Activated CD4-positive, alpha-beta T cell treated with anti-CD3 and anti-CD28 coated beads, Interleukin-2, amount 10 ng/mL, durations not matched to agents 24 days and 14 days (primary cell): ENCODE data around the gene ARHGEF12. TPM values are rescaled to one million over a fixed set of nuclear protein-coding genes. Genes with fewer than 3 reads are reported as not detected.
A peak's percentile ranks its signal among the peaks of the same experiment; 100 is the strongest.
"Not testable (repeated sequence)": the region's sequence is repeated elsewhere in the genome, so short reads cannot be mapped to it uniquely, and the experiment has no call there.

Experiments used
- DNase-seq: peaks from one replicate; pipeline ENCODE4 v3.0.0; 2022
- H3K27ac Mint-ChIP-seq: one replicate; pipeline ENCODE4 v1.8.0; 2022; ENCODE audit warnings: mild to moderate bottlenecking, mixed read lengths
- H3K27me3 Mint-ChIP-seq: one replicate; pipeline ENCODE4 v1.8.0; 2022; ENCODE audit warnings: mixed read lengths
- H3K36me3 Mint-ChIP-seq: one replicate; pipeline ENCODE4 v1.8.0; 2022; ENCODE audit warnings: low read depth, mild to moderate bottlenecking, mixed read lengths
- H3K4me1 Mint-ChIP-seq: one replicate; pipeline ENCODE4 v1.8.0; 2021; ENCODE audit warnings: mixed read lengths
- H3K4me3 Mint-ChIP-seq: one replicate; pipeline ENCODE4 v1.8.0; 2022; ENCODE audit warnings: mild to moderate bottlenecking, moderate library complexity, mixed read lengths
- H3K9me3 Mint-ChIP-seq: one replicate; pipeline ENCODE4 v1.8.0; 2021; ENCODE audit warnings: mixed read lengths
- intact Hi-C: fragments of 100-400 bp; cut with micrococcal nuclease; formaldehyde crosslinking; loops from one replicate; pipeline ENCODE4 v1.15.1; 2023
- total RNA-seq: library from RNA; stranded (reverse); gene quantifications from 2 replicates; pipeline ENCODE4 v1.2.3, GENCODE V29; 2022

Gene ARHGEF12
- total RNA-seq, 1 donor from 2014 or later: 20.3 TPM

- intact Hi-C loops: loop anchor here (5.0 kb wide), 1 partner anchor 132 kb away; no protein-coding TSS in a partner anchor
- H3K27ac Mint-ChIP-seq: no peak overlapping the region
These were observed 163.6 kb downstream of the ARHGEF12 start for GRCh38 chr11:120499859-120500258.

GRCh38 chr11:120500414-120501071, 164.3 kb downstream of the ARHGEF12 start:
- intact Hi-C loops: loop anchor here (5.0 kb wide), 1 partner anchor 132 kb away; no protein-coding TSS in a partner anchor
- H3K9me3 Mint-ChIP-seq: no peaks in the 10 kb centered on the region
- H3K4me1 Mint-ChIP-seq: no peaks in the 10 kb centered on the region
- no peak overlapping the region for H3K4me3 Mint-ChIP-seq
- no peaks in the 10 kb centered on the region for H3K36me3 Mint-ChIP-seq
- DNase-seq: no peak
- H3K27me3 Mint-ChIP-seq: peaks cover 42% of the 10 kb centered on the region
- no peak overlapping the region for H3K27ac Mint-ChIP-seq

More at GRCh38 chr11:120499859-120500258, 163.6 kb downstream of the ARHGEF12 start:
- DNase-seq: no peak
- Mint-ChIP-seq H3K4me3 (no peak overlapping the region), H3K9me3 (no peaks in the 10 kb centered on the region), H3K4me1 (no peaks in the 10 kb centered on the region), H3K27me3 (peaks cover 39% of the 10 kb centered on the region), H3K36me3 (no peaks in the 10 kb centered on the region)

- intact Hi-C loops: loop anchor here (5.0 kb wide), 1 partner anchor 131 kb away; no protein-coding TSS in a partner anchor
- H3K9me3 Mint-ChIP-seq: no peaks in the 10 kb centered on the region
- no peak overlapping the region for H3K27ac Mint-ChIP-seq
- no peaks in the 10 kb centered on the region for H3K36me3 Mint-ChIP-seq
- peaks cover 46% of the 10 kb centered on the region for H3K27me3 Mint-ChIP-seq
- H3K4me1 Mint-ChIP-seq: no peaks in the 10 kb centered on the region
- H3K4me3 Mint-ChIP-seq: no peak overlapping the region
- DNase-seq: no peak
These were observed 165.2 kb downstream of the ARHGEF12 start for GRCh38 chr11:120501440-120501839.

GRCh38 chr11:120501976-120502755, 166.0 kb downstream of the ARHGEF12 start:
- H3K9me3 Mint-ChIP-seq: no peaks in the 10 kb centered on the region
- no peaks in the 10 kb centered on the region for H3K4me1 Mint-ChIP-seq
- no peak for DNase-seq
- intact Hi-C loops: loop anchor here (5.0 kb wide), 1 partner anchor 130 kb away; no protein-coding TSS in a partner anchor
- peaks cover 54% of the 10 kb centered on the region for H3K27me3 Mint-ChIP-seq
- H3K4me3 Mint-ChIP-seq: no peak overlapping the region
- no peaks in the 10 kb centered on the region for H3K36me3 Mint-ChIP-seq
- no peak overlapping the region for H3K27ac Mint-ChIP-seq

- H3K27ac Mint-ChIP-seq, H3K36me3 Mint-ChIP-seq, DNase-seq, H3K9me3 Mint-ChIP-seq, H3K4me1 Mint-ChIP-seq, H3K4me3 Mint-ChIP-seq: not testable (repeated sequence)
- intact Hi-C loops: loop anchor here (5.0 kb wide), 1 partner anchor 129 kb away; no protein-coding TSS in a partner anchor
- peaks cover 56% of the 10 kb centered on the region for H3K27me3 Mint-ChIP-seq
These were observed 167.3 kb downstream of the ARHGEF12 start for GRCh38 chr11:120503529-120503928.

- intact Hi-C loops: no loop called here
- Mint-ChIP-seq H3K4me1 (peaks cover 1% of the 10 kb centered on the region), H3K9me3 (no peaks in the 10 kb centered on the region), H3K4me3 (no peak overlapping the region), H3K27me3 (peaks cover 65% of the 10 kb centered on the region), H3K36me3 (no peaks in the 10 kb centered on the region), H3K27ac (no peak overlapping the region)
- no peak for DNase-seq
These were observed 169.7 kb downstream of the ARHGEF12 start for GRCh38 chr11:120505801-120506425.

- Mint-ChIP-seq H3K36me3 (no peaks in the 10 kb centered on the region), H3K27ac (no peak overlapping the region), H3K4me3 (no peak overlapping the region), H3K9me3 (no peaks in the 10 kb centered on the region), H3K4me1 (peaks cover 2% of the 10 kb centered on the region), H3K27me3 (peaks cover 66% of the 10 kb centered on the region)
- DNase-seq: no peak
- intact Hi-C loops: loop anchor here (2.0 to 5.0 kb wide), 2 partner anchors 443 to 685 kb away; no protein-coding TSS in a partner anchor
These were observed 173.3 kb downstream of the ARHGEF12 start for GRCh38 chr11:120509346-120510053.

- Mint-ChIP-seq H3K9me3 (no peaks in the 10 kb centered on the region), H3K27ac (no peak overlapping the region), H3K36me3 (no peaks in the 10 kb centered on the region), H3K4me1 (peaks cover 2% of the 10 kb centered on the region), H3K4me3 (no peak overlapping the region), H3K27me3 (peaks cover 69% of the 10 kb centered on the region)
- intact Hi-C loops: loop anchor here (1.0 to 5.0 kb wide), 4 partner anchors 175 to 684 kb away; no protein-coding TSS in a partner anchor
- DNase-seq: no peak
These were observed 174.3 kb downstream of the ARHGEF12 start for GRCh38 chr11:120510406-120511115.

GRCh38 chr11:120511116-120511819, 175.1 kb downstream of the ARHGEF12 start, which contains the start of gene GRIK4:
Gene GRIK4 (plus strand): TSS chr11:120511748. CDS start chr11:120660319, 148,571 bp downstream.
- peak within 1 kb of the TSS; percentile 35 for H3K4me3 Mint-ChIP-seq
- no peaks in the 10 kb centered on the region for H3K36me3 Mint-ChIP-seq
- H3K4me1 Mint-ChIP-seq: peaks cover 2% of the 10 kb centered on the region
- H3K27me3 Mint-ChIP-seq: peaks cover 71% of the 10 kb centered on the region
- no peaks in the 10 kb centered on the region for H3K9me3 Mint-ChIP-seq
- peak; percentile 92 for DNase-seq
- no peak within 1 kb of the TSS for H3K27ac Mint-ChIP-seq
- intact Hi-C loops: loop anchor here (1.0 to 5.0 kb wide), 4 partner anchors 174 to 684 kb away; no protein-coding TSS in a partner anchor

- H3K4me3 Mint-ChIP-seq: peak overlapping the region; percentile 35
- H3K27ac Mint-ChIP-seq: no peak overlapping the region
- intact Hi-C loops: loop anchor here (1.0 to 5.0 kb wide), 4 partner anchors 173 to 683 kb away; no protein-coding TSS in a partner anchor
- no peaks in the 10 kb centered on the region for H3K9me3 Mint-ChIP-seq
- no peaks in the 10 kb centered on the region for H3K36me3 Mint-ChIP-seq
- peaks cover 2% of the 10 kb centered on the region for H3K4me1 Mint-ChIP-seq
- peaks cover 68% of the 10 kb centered on the region for H3K27me3 Mint-ChIP-seq
- no peak for DNase-seq
These were observed 175.9 kb downstream of the ARHGEF12 start for GRCh38 chr11:120511820-120512738.

- H3K36me3 Mint-ChIP-seq: no peaks in the 10 kb centered on the region
- intact Hi-C loops: loop anchor here (5.0 kb wide), 1 partner anchor 439 kb away; no protein-coding TSS in a partner anchor
- peak overlapping the region; percentile 35 for H3K4me3 Mint-ChIP-seq
- H3K27ac Mint-ChIP-seq: no peak overlapping the region
- no peaks in the 10 kb centered on the region for H3K9me3 Mint-ChIP-seq
- H3K4me1 Mint-ChIP-seq: peaks cover 2% of the 10 kb centered on the region
- peak; percentile 55 for DNase-seq
- H3K27me3 Mint-ChIP-seq: peaks cover 68% of the 10 kb centered on the region
These were observed 176.7 kb downstream of the ARHGEF12 start for GRCh38 chr11:120512739-120513435.
